HUES48 (cell line): ENCODE results near the gene S100A7A.
"Not testable (repeated sequence)": the region's sequence is repeated elsewhere in the genome, so short reads cannot be mapped to it uniquely, and the experiment has no call there.

Experiments used
- H3K27ac ChIP-seq: one replicate; pipeline ENCODE4 v1.7.0; 2013; ENCODE audit warnings: low read depth, low read length, inconsistent platforms
- H3K27me3 ChIP-seq: 2 replicates; pipeline ENCODE4 v1.6.1; 2013; ENCODE audit warnings: mild to moderate bottlenecking, low read length; ENCODE audit not compliant: control insufficient read depth, insufficient read depth
- H3K36me3 ChIP-seq: 2 replicates; pipeline ENCODE4 v1.6.1; 2013; ENCODE audit warnings: low read length; ENCODE audit not compliant: control insufficient read depth, insufficient read depth
- H3K4me1 ChIP-seq: 2 replicates; pipeline ENCODE4 v1.6.1; 2013; ENCODE audit warnings: mild to moderate bottlenecking, low read length; ENCODE audit not compliant: control insufficient read depth, insufficient read depth
- H3K4me3 ChIP-seq: 2 replicates; pipeline ENCODE4 v1.5.1; 2013; ENCODE audit warnings: mild to moderate bottlenecking, low read depth, low read length
- H3K9ac ChIP-seq: 2 replicates; pipeline ENCODE4 v1.6.1; 2013; ENCODE audit warnings: mild to moderate bottlenecking, low read depth, low read length, moderate library complexity
- H3K9me3 ChIP-seq: 2 replicates; pipeline ENCODE4 v1.6.1; 2013; ENCODE audit warnings: low read length; ENCODE audit not compliant: control insufficient read depth, insufficient read depth

The S100A7A gene

DNA sequence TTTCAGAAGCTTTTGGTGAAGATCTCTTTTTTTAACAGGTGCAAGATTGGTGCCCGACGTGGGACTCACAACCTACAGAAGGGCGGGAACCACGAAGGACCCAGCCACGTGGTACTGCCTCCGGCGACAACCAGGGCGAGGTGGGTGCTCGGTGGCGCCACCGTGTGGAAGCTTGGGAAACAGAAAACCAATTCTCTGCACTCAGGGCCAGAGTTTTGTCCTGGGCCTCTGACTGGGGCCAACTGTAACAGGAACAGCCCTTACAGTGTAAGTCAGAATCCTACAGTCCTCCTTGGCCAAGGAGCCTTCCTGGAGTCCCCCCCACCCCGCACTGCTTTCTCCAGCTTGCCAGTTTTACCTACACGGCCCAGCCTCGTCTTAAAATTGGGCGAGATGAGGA is 11.6 kb upstream of the S100A7A start:
- Histone ChIP-seq H3K9ac (no peak overlapping the region), H3K4me1 (no peaks in the 10 kb centered on the region), H3K36me3 (no peaks in the 10 kb centered on the region), H3K4me3 (no peak overlapping the region), H3K27ac (no peak overlapping the region), H3K9me3 (no peaks in the 10 kb centered on the region), H3K27me3 (peaks cover 14% of the 10 kb centered on the region)

DNA sequence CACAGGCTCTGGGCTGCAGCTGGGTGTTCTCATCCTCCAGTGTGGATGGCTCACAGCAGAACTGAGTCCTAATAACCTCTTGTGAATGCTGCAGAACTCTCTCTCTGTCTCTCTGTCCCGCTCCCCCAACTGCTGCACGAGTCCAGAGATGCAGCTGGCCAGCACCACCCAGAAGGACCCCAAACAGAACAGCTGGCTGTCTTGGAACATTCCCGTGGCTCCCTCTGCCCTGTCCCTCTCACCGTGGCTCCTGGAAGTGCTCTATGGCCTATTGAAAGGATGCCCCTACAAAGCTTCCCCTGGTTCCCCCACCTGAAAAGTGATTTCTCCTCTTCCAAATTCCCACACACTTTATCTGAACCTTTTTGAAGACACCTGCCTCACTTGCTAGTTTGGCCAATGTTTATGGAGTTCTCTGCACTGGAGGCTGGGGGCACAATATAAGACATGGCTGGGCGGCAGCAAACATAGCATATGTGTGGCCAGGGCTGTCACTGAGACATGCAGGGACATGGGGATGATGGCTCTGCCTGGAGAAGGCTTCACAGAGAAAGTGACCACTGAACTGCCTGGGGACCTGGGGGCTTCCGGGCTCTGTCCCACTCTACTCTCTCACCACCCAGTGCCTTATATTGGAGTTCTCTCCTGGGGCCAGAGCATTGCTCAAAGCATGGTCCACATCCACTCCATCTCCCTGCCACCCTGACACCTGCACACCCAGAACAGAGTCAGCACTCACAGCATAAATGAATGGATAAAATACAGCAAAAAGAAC is 10.3 kb upstream of the S100A7A start:
- H3K27ac ChIP-seq, H3K4me1 ChIP-seq, H3K4me3 ChIP-seq, H3K9me3 ChIP-seq, H3K36me3 ChIP-seq, H3K9ac ChIP-seq: not testable (repeated sequence)
- peaks cover 14% of the 10 kb centered on the region for H3K27me3 ChIP-seq

DNA sequence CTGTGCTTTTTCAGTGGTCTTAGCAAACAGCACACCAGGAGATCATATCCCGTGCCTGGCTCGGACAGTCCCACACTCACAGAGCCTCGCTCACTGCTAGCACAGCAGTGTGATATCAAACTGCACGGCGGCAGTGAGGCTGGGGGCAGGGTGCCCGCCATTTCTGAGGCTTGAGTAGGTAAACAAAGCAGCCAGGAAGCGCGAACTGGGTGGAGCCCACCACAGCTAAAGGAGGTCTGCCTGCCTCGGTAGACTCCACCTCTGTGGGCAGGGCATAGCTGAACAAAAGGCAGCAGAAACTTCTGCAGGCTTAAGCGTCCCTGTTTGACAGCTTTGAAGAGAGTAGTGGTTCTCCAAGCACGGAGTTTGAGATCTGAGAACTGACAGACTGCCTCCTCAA is 9.0 kb upstream of the S100A7A start:
- not testable (repeated sequence) for H3K36me3 ChIP-seq, H3K4me3 ChIP-seq, H3K27ac ChIP-seq, H3K4me1 ChIP-seq, H3K9me3 ChIP-seq, H3K9ac ChIP-seq
- H3K27me3 ChIP-seq = peaks cover 14% of the 10 kb centered on the region

DNA sequence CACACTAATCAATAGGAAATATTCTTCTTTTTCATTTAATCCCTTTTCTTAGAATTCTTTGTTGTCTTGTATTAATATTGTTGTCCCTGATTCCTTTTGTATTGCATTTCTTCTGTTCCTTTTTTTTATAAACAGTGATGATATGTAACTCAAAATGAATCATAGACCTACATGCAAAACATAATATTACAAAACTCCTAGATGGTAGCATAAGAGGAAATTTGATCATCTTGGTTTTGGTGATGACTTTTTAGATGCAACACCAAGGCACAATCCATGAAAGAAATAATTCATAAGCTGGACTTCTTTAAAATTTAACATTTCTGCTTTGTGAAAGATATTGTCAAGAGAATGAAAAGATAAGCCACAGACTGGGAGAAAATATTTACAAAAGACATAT is 2.4 kb upstream of the S100A7A start:
- not testable (repeated sequence) for H3K36me3 ChIP-seq, H3K9me3 ChIP-seq, H3K4me1 ChIP-seq, H3K27me3 ChIP-seq, H3K9ac ChIP-seq, H3K27ac ChIP-seq, H3K4me3 ChIP-seq

DNA sequence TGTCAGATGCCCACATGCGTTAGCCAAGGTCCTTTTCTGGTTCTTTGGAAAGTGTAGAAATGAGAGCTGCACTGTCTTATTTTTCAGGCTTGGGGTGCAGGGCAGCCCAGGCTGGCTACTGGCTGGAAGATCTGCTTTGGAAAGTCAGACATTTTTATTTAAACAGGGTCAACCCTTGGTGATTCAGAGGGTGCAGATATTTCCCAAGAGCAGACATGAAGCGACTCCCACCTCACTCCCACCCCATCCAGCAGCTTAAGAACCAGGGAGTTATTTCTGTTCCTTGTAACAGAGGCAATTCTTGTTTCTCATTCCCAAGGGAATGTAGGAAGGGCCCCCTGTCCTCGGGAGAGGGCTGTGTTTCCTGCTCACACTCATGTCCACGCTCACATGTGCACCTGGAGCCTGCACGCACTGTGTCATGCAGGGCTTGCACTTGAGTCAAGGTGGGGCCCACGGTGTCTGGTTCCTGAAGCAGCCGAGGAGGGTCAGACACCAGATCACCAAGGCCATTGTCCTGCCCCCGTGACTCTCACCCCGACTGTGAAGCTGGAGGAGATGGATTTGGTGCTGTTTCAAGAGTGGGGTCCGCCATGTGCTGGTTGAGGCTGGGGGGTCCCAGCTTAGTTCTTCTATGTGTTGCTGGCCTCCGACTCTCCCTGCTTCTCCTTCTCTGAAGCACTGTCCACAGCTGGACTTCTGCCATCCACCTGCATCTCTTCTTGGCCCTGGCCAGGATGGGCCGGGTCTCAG is 992 bp downstream of the S100A7A start:
- H3K36me3 ChIP-seq = no peaks in the 10 kb centered on the region
- H3K9ac ChIP-seq = no peak overlapping the region
- no peak overlapping the region for H3K4me3 ChIP-seq
- no peak overlapping the region for H3K27ac ChIP-seq
- H3K27me3 ChIP-seq = no peaks in the 10 kb centered on the region
- no peaks in the 10 kb centered on the region for H3K4me1 ChIP-seq
- H3K9me3 ChIP-seq = no peaks in the 10 kb centered on the region

DNA sequence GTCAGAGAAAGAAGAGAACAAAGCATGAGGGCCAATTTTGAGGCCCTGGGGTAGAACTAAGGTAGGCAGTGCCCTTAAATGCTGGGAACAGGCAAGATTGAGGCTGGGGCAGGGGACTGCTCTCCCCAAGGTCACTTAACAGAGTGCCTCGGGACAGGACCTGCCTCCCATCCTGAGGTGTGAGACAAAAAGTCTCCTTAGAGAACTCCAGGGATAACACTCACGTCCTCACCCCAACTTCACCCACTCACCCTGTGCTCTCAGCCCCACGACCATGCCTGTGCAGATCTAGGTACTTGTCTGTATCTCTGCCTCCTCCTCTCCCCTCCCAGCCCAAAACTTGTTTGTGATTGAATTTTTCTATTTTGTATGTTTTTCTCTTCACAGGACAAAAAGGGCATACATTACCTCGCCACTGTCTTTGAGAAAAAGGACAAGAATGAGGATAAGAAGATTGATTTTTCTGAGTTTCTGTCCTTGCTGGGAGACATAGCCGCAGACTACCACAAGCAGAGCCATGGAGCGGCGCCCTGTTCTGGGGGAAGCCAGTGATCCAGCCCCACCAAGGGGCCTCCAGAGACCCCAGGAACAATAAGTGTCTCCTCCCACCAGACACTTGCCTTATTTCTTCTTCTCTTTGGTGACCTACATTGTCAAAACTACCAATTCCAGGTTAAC is 2.6 kb downstream of the S100A7A start:
- H3K4me1 ChIP-seq, H3K27ac ChIP-seq, H3K9me3 ChIP-seq, H3K4me3 ChIP-seq, H3K9ac ChIP-seq, H3K27me3 ChIP-seq, H3K36me3 ChIP-seq: not testable (repeated sequence)

DNA sequence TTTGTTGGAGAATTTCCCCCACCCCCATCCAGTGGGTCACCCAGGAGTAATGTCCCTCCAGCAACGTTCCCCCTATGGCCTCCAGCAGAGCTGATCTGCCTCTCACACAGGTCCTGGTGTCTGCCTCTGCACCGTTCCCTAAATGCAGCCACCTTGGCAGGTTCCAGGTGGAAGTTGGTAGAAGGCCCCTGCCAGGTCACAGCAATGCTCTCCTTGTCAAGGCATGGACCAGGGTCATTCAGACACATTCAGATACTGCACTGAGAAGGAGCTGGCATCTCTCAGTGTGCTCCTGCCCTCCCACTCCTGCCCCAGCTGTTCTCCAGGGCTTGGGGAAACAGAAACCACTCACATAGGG is 3.1 kb downstream of the S100A7A start:
- H3K27ac ChIP-seq, H3K4me3 ChIP-seq, H3K4me1 ChIP-seq, H3K36me3 ChIP-seq, H3K9ac ChIP-seq, H3K27me3 ChIP-seq, H3K9me3 ChIP-seq: not testable (repeated sequence)

DNA sequence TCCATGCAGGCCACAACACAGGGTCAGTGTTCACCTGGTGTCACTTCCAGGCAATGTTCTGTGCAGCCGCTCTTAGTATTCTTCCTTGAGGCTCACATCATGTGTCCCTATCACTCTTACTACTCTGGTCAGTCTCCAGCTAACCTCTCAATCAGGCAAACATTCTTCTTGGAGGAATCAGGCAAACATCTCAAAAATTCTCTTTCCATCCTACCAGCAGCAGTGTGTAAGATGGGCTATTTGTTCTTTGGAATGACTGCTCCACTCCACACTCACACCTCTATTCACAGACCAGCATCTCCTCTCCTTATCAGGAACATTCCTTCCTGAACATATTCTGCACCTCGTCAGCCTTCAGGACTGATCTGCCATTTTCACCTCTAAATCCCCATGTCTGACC is 4.0 kb downstream of the S100A7A start:
- Histone ChIP-seq H3K27ac (no peak overlapping the region), H3K9me3 (no peaks in the 10 kb centered on the region), H3K4me3 (no peak overlapping the region), H3K4me1 (no peaks in the 10 kb centered on the region), H3K36me3 (no peaks in the 10 kb centered on the region), H3K9ac (no peak overlapping the region), H3K27me3 (no peaks in the 10 kb centered on the region)

DNA sequence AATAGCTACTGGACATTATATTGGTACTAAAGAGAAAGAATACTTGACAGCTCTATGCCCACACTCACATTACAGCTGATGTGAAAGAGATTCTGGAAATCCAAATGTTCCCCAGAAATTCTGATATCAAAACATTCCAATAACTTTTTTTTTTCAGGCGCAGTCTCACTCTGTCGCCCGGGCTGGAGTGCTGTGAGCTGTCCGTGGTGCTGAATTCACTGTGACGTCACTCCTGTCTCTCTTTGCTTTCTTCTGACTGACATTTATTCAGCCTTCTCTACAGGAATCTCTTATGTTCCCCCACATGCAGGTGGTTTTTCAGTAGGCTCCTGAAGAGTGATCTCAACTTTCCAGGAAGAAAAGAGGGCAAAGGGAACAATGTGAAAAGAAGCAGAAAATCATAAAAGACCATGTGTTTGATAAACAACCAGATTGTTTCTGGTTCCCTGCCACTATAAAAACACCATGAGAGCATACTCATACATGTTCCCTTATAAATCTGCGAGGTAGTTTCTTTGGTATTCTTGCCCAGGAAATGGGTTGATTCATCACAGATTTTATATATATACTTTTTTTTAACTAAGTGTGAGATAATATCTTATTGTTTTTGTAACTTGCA is 6.2 kb downstream of the S100A7A start:
- no peaks in the 10 kb centered on the region for H3K9me3 ChIP-seq
- no peaks in the 10 kb centered on the region for H3K4me1 ChIP-seq
- no peaks in the 10 kb centered on the region for H3K27me3 ChIP-seq
- no peak overlapping the region for H3K9ac ChIP-seq
- no peaks in the 10 kb centered on the region for H3K36me3 ChIP-seq
- no peak overlapping the region for H3K27ac ChIP-seq
- H3K4me3 ChIP-seq = no peak overlapping the region

DNA sequence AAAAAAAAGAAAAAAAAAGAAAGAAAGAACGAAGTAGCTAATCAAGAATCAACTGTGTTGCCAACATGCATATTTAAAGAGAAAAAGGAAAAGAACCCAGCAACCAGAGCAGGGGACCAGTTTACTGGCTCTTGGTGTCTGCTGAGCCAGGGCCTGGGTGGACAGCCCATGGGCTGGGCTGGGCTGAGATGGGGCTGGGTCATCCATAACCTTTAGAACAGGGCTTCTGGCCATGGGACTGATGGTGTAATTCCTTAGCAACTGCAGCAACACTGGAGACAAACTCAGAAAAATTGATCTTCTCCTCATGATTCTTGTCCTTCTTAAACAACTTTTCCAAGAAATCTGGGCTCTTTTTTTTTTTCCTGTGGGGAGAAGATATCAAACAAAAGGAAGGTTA is 10.5 kb downstream of the S100A7A start:
- no peaks in the 10 kb centered on the region for H3K4me1 ChIP-seq
- no peaks in the 10 kb centered on the region for H3K36me3 ChIP-seq
- H3K9me3 ChIP-seq = no peaks in the 10 kb centered on the region
- H3K27me3 ChIP-seq = no peaks in the 10 kb centered on the region
- no peak overlapping the region for H3K9ac ChIP-seq
- H3K27ac ChIP-seq = no peak overlapping the region
- no peak overlapping the region for H3K4me3 ChIP-seq

DNA sequence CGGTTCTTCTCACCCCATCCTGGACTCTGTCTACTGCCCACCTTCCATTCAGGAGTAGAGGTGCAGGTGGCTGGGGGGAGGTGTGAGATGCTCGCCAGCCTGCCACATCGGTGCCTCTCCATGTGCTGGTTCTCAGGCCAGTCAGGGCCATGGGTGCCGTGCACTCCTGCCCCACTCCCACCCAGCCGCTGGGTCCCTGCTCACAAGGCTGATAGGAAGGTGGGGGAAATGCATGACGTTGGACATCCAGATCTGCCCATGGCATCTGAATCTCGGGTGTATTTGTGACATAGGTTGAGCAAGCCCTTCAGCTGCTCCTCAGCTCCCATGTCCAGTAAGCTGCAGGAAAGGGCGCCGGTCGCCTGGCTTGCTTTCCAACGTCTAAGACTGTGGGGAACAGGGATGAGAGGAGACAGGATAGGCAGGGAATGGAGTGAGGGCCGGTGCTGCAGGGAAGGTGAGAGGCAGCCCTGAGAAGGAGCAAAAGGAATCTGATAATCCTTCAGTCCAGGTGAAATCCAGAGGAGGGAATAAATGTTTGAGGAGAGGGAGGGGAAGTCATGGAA is 11.8 kb downstream of the S100A7A start:
- Histone ChIP-seq H3K4me3 (no peak overlapping the region), H3K9me3 (no peaks in the 10 kb centered on the region), H3K36me3 (no peaks in the 10 kb centered on the region), H3K9ac (no peak overlapping the region), H3K27me3 (no peaks in the 10 kb centered on the region), H3K4me1 (no peaks in the 10 kb centered on the region), H3K27ac (no peak overlapping the region)
